Mesothelial cell of epicardium (in vitro differentiated cells): ENCODE results near the gene SLC29A1. TPM values are rescaled to one million over a fixed set of nuclear protein-coding genes. Genes with fewer than 3 reads are reported as not detected.

Source experiments
- DNase-seq, 2 experiments: peaks; one replicate each; pipeline ENCODE4 v3.0.0; 2021; ENCODE audit warnings: low spot score in 2 of 2; ENCODE audit not compliant: unreplicated experiment in 2 of 2
- H3K27ac Mint-ChIP-seq: 2 replicates; pipeline ENCODE4 v1.8.0; 2021; ENCODE audit warnings: mixed read lengths
- H3K27me3 Mint-ChIP-seq: 2 replicates; pipeline ENCODE4 v1.8.0; 2021; ENCODE audit warnings: low read depth, mixed read lengths
- H3K36me3 Mint-ChIP-seq: 2 replicates; pipeline ENCODE4 v1.8.0; 2021; ENCODE audit warnings: mixed read lengths
- H3K4me1 Mint-ChIP-seq: 2 replicates; pipeline ENCODE4 v1.8.0; 2021; ENCODE audit warnings: mixed read lengths
- H3K4me3 Mint-ChIP-seq: 2 replicates; pipeline ENCODE4 v1.8.0; 2021; ENCODE audit warnings: mild to moderate bottlenecking, moderate library complexity, mixed read lengths
- H3K9me3 Mint-ChIP-seq: 2 replicates; pipeline ENCODE4 v1.8.0; 2021; ENCODE audit warnings: mixed read lengths
- total RNA-seq: library from RNA; stranded (reverse); gene quantifications from 3 replicates; pipeline ENCODE4 v1.2.1, GENCODE V29; 2021
- TF ChIP-seq, protein P1 (sequence below): fragments of 200-600 bp; sonication (generic); IDR thresholded peaks from one replicate; pipeline ENCODE4 v1.5.0; 2021; ENCODE audit warnings: antibody characterized with exemption; ENCODE audit not compliant: unreplicated experiment

Gene SLC29A1
- total RNA-seq, 1 donor from 2014 or later, result 13.2 TPM

DNA sequence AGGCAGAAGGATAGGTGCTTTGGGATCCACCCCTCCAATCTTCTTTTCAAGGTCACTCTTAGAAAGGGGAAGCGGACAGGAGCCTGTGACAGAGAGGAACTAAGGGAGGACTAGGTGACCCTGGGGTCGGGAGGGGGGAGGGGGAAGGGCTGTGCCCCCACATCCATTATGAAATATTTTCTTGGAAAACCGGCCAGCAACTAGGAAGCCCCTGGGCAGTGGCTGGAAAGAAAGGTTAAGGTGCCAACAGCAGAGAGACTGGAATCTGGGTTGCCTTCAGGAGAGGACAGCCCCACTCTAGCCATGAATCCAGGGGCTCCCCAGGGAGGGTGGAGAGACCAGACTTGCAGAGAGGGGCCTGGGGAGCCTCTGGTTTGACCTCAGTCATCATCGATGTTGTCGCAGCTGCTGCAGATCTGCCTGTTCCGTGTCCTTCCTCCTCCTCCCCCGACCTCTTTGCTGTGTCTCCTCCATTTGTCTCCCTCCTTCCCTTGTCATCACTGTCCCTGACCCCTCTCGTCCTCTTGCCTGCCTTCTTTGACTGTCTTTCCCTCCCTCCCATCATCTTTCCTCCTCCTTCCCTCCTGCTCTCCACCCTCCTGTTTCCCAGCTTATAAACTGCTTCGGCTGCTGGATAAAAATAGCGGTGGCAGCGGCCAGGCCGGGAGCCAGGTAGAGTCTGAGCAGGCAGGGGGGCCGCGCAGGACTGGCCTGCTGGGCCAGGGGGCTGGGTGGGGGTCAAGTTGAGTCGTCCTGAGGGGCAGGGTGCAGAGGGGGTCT is 3.2 kb downstream of the SLC29A1 start:
- H3K27ac Mint-ChIP-seq, result no peak overlapping the region
- no peak overlapping the region for H3K4me3 Mint-ChIP-seq
- TF ChIP-seq, protein P1, sequence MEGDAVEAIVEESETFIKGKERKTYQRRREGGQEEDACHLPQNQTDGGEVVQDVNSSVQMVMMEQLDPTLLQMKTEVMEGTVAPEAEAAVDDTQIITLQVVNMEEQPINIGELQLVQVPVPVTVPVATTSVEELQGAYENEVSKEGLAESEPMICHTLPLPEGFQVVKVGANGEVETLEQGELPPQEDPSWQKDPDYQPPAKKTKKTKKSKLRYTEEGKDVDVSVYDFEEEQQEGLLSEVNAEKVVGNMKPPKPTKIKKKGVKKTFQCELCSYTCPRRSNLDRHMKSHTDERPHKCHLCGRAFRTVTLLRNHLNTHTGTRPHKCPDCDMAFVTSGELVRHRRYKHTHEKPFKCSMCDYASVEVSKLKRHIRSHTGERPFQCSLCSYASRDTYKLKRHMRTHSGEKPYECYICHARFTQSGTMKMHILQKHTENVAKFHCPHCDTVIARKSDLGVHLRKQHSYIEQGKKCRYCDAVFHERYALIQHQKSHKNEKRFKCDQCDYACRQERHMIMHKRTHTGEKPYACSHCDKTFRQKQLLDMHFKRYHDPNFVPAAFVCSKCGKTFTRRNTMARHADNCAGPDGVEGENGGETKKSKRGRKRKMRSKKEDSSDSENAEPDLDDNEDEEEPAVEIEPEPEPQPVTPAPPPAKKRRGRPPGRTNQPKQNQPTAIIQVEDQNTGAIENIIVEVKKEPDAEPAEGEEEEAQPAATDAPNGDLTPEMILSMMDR, result no peak
- peaks cover 20% of the 10 kb centered on the region for H3K27me3 Mint-ChIP-seq
- H3K36me3 Mint-ChIP-seq, result no peaks in the 10 kb centered on the region
- no peak for DNase-seq
- H3K4me1 Mint-ChIP-seq, result peaks cover 56% of the 10 kb centered on the region
- no peaks in the 10 kb centered on the region for H3K9me3 Mint-ChIP-seq

DNA sequence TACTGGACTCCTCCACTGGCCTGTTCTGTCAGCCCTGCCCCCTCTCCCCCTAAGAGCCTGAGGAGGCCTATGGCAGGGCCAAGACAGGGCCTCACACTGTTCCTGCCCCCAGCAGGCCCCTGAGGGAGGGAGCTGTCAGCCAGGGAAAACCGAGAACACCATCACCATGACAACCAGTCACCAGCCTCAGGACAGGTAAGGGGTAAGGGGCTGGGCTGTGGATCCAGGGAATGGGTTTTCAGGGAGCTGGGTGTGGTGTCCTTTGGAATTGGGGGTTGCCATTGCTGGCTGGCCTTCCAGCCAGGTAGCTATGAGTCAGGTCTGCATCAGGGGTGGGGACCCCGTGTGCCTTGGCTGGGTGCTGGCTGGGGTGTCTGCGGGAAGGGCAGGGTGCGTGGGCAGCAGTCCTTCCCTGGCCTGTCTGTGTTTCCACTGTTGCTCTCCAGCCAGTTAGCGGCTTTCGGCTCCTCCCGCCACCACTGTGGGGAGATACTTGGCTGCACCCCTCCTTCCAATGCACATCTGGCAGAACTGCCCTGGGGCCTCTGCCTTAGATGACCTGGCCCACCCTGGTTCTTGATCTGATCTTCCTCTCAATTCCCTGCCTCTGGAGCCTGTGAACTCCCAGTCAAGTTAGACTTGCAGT is 3.9 kb downstream of the SLC29A1 start:
- H3K9me3 Mint-ChIP-seq, result no peaks in the 10 kb centered on the region
- no peak for DNase-seq
- peaks cover 20% of the 10 kb centered on the region for H3K27me3 Mint-ChIP-seq
- TF ChIP-seq, protein P1, result no peak
- H3K27ac Mint-ChIP-seq, result no peak overlapping the region
- H3K4me1 Mint-ChIP-seq, result peaks cover 53% of the 10 kb centered on the region
- H3K4me3 Mint-ChIP-seq, result no peak overlapping the region
- no peaks in the 10 kb centered on the region for H3K36me3 Mint-ChIP-seq

DNA sequence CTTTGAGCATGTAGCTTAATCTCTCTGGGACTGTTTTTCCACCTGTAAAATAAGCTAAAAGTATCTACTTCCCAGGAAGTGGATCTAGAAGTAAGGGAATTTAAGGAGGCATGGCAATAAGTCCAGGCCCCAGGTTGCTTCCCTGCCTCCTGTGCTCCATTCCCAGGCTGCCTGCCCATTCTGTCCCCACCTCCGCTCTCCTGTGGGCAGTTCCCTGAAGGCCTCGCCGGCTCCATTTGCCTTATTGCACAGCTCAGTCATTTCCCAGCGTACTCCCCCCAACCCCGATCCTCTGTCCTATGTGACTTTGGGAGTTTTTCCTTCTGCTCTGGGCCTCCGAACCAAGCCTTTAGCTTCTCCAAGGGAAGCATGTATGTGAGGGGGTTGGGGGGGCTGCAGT is 4.6 kb downstream of the SLC29A1 start:
- Mint-ChIP-seq H3K4me1 (peaks cover 48% of the 10 kb centered on the region), H3K36me3 (no peaks in the 10 kb centered on the region), H3K4me3 (no peak overlapping the region), H3K9me3 (no peaks in the 10 kb centered on the region), H3K27ac (no peak overlapping the region), H3K27me3 (peaks cover 16% of the 10 kb centered on the region)
- no peak for DNase-seq
- TF ChIP-seq, protein P1, result no peak

DNA sequence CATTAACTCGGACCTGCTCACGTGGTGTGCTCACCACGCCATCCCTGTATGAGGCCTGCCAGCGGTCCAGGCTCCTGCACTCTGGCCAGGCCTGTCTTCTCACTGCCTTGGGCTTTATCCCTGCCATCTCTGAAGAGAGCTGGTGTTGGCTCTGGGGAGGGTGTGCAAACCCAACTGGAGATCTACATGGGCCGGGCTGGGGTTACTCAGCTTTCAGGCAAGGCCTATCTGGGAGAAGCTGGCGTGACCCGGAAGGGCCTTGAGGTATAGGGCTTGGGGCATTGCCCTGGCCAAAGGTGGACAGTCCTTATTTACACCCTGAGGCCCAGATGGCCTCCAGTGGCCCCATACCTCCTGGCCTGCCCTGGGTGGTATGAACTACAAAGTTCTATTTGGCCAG is 5.0 kb downstream of the SLC29A1 start:
- no peak overlapping the region for H3K27ac Mint-ChIP-seq
- no peak overlapping the region for H3K4me3 Mint-ChIP-seq
- no peaks in the 10 kb centered on the region for H3K36me3 Mint-ChIP-seq
- no peak for DNase-seq
- peaks cover 14% of the 10 kb centered on the region for H3K27me3 Mint-ChIP-seq
- TF ChIP-seq, protein P1, result no peak
- H3K9me3 Mint-ChIP-seq, result no peaks in the 10 kb centered on the region
- H3K4me1 Mint-ChIP-seq, result peaks cover 47% of the 10 kb centered on the region

DNA sequence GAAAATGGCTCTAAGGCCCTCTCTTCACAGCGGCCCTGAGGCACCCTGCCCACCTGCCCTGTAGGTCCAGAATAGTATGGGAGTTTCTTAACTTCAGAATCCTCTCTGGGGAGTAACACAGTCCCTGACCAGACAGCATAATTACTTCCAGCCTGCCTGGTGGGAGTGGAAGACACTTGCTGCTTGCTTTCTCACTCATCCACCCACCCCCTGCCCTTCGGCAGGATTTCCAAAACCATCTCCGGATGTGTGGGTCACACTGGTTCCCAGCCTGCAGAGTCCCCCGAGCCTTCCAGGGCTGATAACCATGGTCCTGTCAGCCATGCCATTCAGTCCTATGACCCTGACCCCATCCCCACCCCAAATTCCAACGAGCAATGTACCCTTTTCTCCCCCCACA is 5.4 kb downstream of the SLC29A1 start:
- DNase-seq, result no peak
- no peak overlapping the region for H3K27ac Mint-ChIP-seq

More for the DNA sequence above, 5.4 kb downstream of the SLC29A1 start:
- H3K36me3 Mint-ChIP-seq, result no peaks in the 10 kb centered on the region
- H3K27me3 Mint-ChIP-seq, result peaks cover 13% of the 10 kb centered on the region
- H3K4me3 Mint-ChIP-seq, result no peak overlapping the region
- TF ChIP-seq, protein P1, result no peak
- H3K4me1 Mint-ChIP-seq, result peaks cover 50% of the 10 kb centered on the region
- H3K9me3 Mint-ChIP-seq, result no peaks in the 10 kb centered on the region
